SIG-M5 treated with dmso at 0.1 percent for 504 hours (cell line): ENCODE measurements around the gene ALG6.

Experiments
- DNase-seq: peaks from one replicate; lab custom pipeline; 2025; ENCODE audit not compliant: unreplicated experiment; lab: John Stamatoyannopoulos, UW

Gene ALG6

DNA sequence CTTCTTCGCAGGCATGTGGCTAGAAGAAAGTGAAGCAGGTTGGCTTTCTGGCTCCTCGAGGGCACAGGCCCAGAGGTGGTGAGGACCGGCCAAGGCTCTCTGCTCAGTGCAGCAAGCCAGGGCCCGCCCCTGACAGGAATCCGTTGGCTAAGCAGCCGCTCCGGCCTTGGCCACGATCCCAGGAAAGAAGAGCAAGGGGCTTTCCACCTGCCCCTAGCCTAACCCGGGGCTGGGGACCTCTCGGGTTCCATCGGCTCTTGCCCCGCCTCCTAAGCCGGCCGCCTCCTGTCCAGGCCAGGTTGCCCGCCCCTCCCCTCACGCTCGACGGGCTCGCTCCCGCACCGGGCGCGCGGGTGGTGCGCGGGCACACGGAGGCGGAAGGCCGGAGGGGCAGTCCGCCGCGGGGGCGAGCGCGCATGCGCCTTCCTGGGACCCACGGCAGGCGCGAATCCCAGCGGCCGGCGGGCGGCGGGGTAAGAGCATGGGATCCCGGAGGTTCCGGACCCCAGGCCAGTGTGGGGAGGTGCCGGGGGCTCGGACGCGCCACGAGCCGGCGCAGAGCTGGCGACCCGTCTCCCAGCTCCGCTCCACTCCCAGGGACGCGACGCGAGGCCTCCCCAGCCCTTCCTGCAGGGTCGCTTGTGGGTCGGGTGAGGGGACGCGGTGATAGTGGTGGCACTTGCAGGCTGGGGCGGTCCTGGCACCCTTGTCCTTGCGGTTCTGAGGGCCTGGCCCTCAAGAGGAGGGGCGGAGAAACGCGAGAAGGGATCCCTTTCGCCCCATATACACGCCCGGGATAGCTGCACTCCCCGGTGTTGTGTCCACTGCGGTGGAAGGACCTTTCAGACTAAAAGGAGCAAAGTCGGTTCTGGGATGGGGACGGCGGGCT, at the start of gene ALG6:
Gene ALG6 (plus strand): TSS at position 413 of the 889 bp plus-strand sequence. CDS start 3,351 bp downstream, outside the sequence.
- peak; percentile 63 for DNase-seq

DNA sequence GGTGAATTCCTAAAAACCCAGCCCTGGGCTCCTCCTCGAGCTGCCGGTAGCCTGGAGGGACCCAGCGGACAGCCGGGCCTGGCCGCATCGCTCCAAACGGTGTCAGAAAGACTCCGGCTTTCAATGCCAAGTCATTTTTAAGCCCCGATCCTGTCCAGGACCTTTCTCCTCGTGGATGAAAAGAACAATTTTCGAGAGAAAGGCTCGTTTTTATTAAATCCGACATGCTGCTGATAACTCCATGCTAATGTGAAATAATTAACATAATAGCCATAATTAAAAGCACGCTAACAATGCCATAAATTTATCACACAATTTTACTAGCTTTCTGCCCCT, 49.6 kb upstream of the ALG6 start:
- DNase-seq = no peak

DNA sequence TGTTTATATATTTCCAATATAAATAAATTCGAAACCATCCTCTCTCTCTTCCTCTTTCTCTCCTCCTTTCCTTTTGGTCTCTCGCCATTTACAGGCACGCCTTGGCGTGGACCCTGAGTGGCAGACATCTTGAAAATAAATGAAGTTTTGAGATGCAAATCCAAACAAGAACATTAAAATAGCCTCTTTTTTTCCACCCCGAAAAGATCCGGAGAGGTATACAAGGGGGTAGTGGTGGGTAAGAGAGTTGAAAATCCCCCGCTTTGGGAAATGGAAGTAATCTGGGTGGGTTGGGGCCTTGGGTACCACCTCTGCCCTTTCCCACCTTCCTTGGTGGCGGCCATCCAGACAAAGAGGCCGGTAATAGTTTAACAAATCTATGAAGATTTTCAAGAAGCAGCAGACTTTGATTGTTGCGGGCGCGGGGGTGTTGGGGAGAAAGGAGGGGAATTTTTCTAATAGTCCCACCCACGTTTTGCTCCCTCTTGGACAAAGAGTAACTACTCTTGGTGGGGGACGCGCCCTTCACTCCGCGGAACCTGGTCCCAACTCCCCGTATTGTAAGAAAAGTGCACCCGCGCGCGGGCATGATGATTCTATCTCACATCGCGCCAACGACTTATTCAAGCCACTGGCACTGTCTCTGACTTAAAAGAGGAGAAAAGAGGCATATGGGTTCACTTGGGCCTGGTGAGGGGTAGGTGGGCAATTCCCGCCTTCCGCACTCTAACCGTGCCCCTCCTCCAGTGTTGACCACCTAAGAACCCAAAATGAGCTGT, 49.0 kb upstream of the ALG6 start:
- no peak for DNase-seq

DNA sequence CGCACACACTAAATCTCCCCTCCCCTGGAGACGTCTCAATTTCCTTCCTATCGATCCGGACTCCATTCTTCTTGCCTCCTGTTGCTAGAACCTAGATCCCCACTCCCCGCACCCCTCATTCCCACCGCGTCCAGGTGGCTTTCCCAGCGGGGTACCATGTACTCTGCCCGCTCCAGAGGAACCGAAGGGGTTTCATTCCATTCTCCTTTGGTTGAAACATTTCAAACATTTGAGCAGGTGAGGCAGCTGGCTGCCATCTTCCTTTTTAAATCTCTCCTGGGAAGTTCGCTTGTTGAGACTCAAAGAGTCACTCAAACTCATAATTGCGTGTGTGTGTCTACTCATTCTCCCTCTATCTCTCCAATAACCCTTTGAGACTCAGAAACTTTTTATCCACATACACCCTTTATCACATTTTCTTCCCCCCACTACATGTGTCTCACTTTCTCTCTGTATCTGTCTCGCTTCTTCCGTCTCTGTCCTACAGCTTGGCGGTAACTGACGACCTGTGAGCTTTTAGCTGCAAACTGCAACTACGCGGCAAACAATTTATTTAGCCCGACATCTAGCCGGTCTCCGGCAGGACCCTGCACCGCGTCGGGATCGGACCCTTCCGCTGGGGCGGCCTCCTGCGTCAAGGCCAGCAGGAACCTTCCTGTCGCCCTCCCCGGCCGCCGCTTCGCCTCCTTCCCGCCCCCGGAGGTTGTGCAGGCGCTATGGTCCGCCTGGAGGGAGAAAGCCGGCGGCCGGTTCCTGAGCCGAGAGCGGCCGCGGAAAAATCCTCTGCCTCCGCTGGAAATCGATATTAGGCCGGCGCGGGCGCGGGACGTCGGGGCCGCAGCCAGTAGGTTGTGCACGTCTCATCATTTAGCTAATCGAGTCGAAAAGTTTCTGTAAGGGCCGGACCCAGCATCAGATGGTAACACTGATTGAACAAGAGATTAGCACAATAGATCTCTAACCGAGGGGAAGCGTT, 48.1 kb upstream of the ALG6 start:
- DNase-seq = no peak

DNA sequence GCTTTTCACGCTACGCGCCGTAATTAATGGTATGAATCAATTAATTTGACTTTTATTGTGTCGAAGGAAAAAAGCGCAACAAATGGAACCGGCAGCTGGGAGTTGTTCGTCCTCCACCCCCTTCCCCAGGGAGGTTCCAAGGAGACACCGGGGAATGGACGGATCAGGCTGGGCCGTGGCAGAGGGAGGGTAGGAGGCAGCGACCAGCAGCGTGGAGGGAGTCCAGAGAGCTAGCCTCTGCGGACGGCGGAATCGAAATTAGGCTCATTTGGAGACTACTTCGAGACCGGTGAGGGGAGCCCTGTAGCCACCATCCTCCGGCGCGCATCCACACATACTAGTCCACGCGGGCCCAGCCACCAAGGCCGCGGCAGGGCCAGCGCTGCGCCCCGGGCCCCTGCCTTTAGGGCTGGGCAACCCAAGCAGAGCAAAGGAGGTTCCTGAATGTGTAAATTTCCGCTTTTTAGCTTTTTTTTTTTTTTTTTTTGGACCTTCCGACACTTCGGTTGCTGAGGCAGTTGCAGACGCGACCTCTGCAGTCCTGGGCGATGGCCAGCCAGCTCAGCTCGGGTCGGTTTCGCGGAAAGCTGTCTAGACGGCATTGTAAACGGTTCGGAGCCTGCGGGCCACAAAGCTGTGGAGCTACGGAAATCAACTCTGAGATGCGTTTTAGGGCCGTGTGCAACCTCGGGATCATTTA, 47.3 kb upstream of the ALG6 start:
- no peak for DNase-seq

DNA sequence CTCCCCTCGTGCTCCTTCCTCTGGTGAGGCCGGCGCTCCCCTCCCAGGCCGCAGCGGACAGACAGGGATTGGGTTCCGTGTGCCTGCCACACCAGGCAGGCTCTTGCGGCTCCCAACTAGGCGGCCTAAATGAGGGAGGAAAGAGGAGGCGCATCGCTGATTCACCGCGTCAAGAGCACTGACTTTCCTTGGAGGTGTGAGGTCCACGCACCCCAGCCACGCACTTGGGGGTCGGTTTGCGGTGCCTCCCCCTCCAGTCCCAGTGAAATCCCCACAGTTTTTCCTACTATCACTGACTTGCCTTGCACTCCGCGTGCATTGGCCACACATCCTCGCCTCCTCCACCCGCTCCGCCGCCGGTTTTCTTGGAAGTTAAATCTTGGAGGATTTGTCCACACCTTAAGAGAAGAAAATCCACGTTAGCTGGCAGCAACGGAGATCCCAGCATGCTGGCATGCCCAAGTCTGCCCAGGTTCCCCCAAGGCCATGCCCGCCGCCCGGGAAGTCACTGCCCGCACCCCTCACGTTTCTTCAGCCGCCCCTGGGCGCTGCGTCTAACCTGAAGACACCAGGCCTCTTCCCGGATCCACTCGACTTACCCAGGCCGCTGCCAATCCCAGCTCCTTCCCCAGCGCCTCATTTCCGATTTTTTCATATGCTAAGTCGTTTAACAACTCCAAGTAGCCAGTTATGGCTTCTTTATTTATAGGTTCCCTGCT, 46.2 kb upstream of the ALG6 start:
- DNase-seq = no peak

DNA sequence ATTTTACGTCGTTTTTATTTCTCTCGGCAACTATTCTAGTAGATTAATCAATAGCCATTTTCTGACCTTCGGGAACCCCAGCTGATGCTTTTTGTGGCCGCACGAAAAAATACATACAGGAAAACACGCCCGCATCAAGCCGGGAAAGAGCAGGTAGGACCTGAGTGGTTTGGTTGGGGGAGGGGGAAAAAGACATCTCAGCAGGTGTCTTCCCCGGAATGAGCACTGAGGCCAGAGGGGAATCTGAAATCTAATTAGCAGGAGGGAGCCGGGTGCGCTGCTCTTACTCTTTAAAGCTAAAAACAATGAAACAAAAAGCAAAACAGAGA, 45.7 kb upstream of the ALG6 start:
- no peak for DNase-seq

DNA sequence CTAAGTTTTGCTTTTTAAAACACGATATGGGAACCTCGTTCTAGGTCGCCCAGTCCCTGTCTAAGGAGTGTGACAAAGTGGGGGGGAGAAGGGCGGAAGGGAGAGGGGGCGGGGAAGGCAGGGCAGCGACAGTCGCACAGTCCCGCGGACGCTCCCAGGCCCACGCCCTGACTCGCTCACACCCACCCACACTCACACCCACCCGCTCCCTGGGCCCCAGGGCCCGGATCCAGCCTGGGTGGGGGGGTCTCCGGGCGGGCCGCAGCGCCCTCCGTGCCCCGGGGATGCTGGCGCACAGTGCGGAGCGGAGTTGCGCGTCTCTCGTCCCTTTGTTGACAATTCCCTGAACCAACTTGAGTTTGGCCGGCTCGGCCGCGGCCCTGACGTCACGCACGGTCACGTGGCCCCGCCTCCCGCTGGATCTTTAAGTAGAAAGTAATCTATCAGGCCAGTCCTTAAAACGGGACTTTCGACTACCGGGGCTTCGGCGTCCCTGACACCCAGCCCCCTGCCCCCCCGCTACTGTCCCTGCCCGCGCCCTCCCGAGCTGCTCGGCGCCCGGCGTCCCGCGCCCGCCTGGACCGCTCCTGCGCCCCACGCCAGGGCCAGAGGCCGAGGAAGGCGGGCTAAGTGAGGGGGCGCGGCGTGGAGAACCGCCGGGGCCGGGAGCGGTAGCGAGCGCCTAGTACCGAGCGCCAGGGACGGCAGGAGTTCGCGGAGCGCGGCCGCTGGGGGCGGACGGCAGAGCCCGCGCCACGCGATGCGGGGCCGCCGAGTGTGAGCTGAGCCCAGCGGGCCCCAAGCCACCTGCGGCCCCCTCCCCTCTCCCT, 45.1 kb upstream of the ALG6 start, which contains the start of gene FOXD3:
Gene FOXD3 (plus strand): TSS at position 454 of the 830 bp plus-strand sequence. CDS start 492 bp downstream, outside the sequence.
- DNase-seq = peak; percentile 22

DNA sequence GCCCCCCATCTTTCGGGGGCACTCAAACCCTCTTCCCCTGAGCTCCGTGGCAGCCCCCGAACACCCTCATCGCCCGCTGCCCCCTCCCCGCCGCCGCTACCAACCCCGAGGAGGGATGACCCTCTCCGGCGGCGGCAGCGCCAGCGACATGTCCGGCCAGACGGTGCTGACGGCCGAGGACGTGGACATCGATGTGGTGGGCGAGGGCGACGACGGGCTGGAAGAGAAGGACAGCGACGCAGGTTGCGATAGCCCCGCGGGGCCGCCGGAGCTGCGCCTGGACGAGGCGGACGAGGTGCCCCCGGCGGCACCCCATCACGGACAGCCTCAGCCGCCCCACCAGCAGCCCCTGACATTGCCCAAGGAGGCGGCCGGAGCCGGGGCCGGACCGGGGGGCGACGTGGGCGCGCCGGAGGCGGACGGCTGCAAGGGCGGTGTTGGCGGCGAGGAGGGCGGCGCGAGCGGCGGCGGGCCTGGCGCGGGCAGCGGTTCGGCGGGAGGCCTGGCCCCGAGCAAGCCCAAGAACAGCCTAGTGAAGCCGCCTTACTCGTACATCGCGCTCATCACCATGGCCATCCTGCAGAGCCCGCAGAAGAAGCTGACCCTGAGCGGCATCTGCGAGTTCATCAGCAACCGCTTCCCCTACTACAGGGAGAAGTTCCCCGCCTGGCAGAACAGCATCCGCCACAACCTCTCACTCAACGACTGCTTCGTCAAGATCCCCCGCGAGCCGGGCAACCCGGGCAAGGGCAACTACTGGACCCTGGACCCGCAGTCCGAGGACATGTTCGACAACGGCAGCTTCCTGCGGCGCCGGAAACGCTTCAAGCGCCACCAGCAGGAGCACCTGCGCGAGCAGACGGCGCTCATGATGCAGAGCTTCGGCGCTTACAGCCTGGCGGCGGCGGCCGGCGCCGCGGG, 44.2 kb upstream of the ALG6 start:
- DNase-seq = no peak

DNA sequence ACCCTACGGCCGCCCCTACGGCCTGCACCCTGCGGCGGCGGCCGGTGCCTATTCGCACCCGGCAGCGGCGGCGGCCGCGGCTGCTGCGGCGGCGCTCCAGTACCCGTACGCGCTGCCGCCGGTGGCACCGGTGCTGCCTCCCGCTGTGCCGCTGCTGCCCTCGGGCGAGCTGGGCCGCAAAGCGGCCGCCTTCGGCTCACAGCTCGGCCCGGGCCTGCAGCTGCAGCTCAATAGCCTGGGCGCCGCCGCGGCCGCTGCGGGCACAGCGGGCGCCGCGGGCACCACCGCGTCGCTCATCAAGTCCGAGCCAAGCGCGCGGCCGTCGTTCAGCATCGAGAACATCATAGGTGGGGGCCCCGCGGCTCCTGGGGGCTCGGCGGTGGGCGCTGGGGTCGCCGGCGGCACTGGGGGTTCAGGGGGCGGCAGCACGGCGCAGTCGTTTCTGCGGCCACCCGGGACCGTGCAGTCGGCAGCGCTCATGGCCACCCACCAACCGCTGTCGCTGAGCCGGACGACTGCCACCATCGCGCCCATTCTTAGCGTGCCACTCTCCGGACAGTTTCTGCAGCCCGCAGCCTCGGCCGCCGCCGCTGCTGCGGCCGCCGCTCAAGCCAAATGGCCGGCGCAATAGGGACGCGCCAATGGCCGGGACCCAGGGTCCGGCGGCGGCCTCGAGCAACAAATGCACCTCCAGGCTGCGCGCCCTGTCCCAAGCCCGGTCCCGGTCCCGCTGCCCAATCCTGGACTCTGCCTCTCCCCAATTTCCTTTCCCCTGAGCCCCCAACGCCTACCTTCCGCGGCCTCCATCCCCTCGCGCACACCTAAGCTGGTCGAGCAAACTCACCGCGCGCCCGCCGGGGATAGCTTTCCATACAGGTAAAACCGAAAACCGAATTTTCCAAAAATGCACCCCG, 43.3 kb upstream of the ALG6 start:
- DNase-seq = no peak

DNA sequence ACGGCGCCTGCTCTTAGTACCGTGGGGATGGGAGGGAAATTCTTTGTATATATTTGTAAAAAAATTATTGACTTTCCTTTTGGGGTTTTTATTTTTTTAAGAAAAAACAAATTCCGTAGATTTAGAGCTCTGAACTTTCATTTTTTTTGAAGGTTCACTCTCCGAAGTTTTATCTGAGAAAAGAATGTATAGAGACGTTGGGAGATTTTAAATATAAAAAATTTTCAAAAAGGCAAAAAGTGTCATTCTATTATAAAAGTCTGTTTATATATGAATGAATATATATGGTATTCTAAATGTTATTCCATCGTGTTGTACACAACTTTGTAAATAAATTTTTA, 42.7 kb upstream of the ALG6 start:
- DNase-seq = no peak

DNA sequence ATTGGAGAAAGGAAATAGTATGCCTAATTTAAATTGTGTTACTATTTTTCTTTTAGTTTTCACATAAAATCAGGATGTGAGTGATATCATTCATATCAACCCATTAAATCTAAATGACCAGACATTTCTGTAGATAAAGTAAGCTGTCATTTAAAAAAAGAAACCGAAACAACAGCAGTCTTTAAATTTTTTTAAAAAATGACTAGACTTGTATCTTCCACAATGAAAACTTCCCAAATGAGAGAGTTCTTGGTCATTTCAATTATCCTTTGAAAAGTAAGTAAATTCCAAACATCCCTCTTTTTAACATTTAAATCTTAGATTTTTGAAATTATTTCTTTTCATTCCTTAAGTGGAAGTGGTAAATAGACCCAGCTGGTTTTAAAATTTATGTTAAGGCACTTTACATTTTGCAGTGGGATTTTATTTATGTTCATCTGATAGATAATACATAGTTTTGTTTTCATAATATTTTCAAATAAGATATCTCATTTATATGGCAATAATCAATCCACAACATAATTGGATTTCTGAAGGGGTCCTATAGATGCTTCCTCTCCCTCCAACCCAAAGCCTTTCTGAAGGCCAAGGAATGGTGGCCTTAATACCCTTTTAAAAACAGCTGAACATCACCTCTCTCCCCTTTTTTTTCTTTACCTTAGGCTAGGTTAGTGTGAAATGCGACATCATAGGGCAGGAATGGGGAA, 42.0 kb upstream of the ALG6 start:
- no peak for DNase-seq

DNA sequence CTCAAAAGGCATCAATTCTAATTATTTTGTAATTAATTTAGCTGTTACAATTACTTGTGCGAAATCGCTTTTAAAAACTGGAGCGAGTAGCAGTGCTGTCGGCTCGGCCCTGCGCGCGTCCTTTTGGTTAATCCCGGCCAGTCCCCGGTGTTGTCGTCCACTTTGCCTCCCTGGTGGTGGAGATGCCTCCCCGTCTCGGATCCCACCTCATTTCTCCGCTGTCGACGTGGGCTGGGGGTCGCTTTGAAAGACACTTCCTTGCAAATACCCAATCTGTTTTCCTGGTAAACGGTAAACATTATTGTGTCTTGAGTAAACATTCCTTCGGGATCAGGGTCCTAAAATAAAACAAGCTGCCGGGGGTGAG, 41.3 kb upstream of the ALG6 start:
- DNase-seq = no peak

DNA sequence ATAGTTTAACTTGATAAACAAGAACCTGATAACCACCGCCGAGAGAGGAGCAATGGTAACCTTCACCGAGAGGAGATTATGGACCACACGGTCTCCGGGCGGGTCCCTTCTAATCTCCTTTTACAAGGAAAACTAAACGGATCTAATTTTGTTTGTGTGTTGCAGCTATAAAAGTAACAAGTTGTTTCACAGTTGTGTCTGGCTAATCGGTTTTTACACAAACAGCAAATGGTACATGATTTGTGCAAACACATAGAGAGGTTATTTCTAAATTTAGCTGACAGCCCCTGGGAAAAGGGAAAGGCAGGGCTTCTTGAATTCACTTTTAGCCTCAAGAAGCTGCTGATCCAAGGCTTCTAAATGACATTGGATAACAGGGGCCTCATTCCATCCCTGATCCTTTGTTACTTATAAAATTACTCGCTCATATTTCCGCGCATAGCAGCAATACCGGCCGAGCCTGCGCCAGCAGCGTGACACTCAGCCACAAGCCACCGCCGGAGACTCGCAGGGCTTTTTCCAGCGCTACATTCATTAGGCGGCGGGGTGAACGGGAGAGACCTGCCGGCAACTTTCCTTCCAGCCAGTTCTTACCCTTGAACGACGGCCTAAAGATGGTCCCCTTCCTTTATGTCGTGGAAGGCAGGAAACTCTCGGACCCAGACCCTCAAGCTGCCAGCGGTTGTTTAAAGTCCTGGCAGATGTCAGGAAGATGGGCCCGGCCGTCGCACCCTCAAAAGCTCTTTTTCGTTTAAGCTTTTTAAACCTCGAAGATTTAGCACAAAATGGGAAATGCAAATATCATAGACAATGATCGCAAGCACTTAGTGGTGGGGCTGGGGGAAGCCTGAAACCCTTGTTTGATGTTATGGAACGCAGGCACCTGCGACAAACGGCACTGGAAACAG, 40.7 kb upstream of the ALG6 start:
- no peak for DNase-seq

DNA sequence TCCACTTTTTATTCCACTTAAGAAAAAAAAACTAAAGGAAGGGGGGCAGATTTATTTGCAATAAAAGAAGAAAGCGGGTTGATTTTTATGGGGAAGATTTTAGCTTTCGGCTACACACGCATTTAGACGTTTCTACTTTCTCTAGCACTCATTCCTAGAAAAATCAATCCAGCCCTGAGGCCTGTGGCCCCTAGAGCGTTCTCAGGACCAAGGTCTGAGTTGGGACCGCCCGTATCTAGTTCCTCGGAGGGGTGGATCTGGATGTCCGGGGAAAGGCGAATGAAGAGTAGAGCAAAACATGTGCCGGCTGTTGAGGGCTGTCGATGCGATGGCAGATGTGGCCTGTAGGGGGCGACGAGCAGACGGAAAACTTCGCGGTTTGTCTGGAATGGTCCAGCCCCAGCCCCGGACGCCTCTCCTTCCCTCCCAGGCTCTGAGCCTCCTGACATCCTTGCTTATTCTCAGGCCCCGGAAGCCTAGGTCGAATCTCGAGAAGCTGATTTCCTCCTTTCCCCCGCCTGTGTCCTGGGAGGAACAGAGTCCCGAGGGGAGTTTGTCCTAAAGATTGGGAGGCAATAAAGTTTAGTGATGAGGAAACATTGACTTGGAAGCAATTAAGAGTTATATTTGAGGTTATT, 39.9 kb upstream of the ALG6 start:
- peak; percentile 50 for DNase-seq
